ENCODE data around the gene SGCA.

Gene SGCA

GRCh38 chr17:50194140-50194933 is 28.5 kb downstream of the SGCA start:
- DNase-seq (ENCODE audit: low spot score in 2 of 2) = no peak
- Mint-ChIP-seq H3K27me3 (peaks cover 38% of the 10 kb centered on the region), H3K27ac (ENCODE audit: low read depth) (no peak overlapping the region)

GRCh38 chr17:50194934-50195865 is 29.4 kb downstream of the SGCA start:
- no peak for DNase-seq (ENCODE audit: low spot score in 2 of 2)
- H3K4me3 Mint-ChIP-seq = no peak overlapping the region
- no peak for ATAC-seq (replicated peaks; ENCODE audit: extremely low read depth, poor library complexity, severe bottlenecking)
- peaks cover 3% of the 10 kb centered on the region for H3K36me3 Mint-ChIP-seq (ENCODE audit: insufficient read depth)
- no peaks in the 10 kb centered on the region for H3K9me3 Mint-ChIP-seq
- H3K4me1 Mint-ChIP-seq = peaks cover 3% of the 10 kb centered on the region
- peaks cover 31% of the 10 kb centered on the region for H3K27me3 Mint-ChIP-seq
- peak overlapping the region; percentile 9 for H3K27ac Mint-ChIP-seq (ENCODE audit: low read depth)

More at GRCh38 chr17:50194140-50194933, 28.5 kb downstream of the SGCA start:
- no peaks in the 10 kb centered on the region for H3K4me1 Mint-ChIP-seq
- H3K4me3 Mint-ChIP-seq = no peak overlapping the region
- H3K9me3 Mint-ChIP-seq = no peaks in the 10 kb centered on the region
- no peak for ATAC-seq (replicated peaks; ENCODE audit: extremely low read depth, poor library complexity, severe bottlenecking)
- peaks cover 3% of the 10 kb centered on the region for H3K36me3 Mint-ChIP-seq (ENCODE audit: insufficient read depth)

DNA sequence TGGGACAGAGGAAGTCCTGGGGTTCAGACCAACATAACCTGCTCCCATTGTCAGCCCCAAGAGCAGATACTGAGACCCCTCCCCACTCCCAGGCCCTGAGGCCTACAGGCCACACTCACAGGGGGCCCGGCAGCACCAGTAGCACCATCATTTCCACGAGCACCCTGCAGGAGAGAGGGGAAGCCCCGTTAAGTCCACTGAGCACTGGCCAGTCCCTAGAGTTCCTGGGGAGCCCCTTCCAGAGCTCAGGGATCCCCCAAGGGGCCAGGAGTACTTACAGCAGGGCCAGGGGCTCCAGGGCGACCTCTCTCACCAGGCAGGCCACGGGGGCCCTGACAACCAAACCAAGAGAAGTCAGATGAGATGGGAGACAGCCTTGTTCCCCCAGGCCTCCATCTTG is 30.2 kb downstream of the SGCA start:
- no peak overlapping the region for H3K4me3 Mint-ChIP-seq
- H3K4me1 Mint-ChIP-seq = peaks cover 11% of the 10 kb centered on the region
- no peak for ATAC-seq (replicated peaks; ENCODE audit: extremely low read depth, poor library complexity, severe bottlenecking)
- no peak for DNase-seq (ENCODE audit: low spot score in 2 of 2)
- peaks cover 3% of the 10 kb centered on the region for H3K36me3 Mint-ChIP-seq (ENCODE audit: insufficient read depth)
- H3K27ac Mint-ChIP-seq (ENCODE audit: low read depth) = peak overlapping the region; percentile 9
- H3K9me3 Mint-ChIP-seq = no peaks in the 10 kb centered on the region
- peaks cover 37% of the 10 kb centered on the region for H3K27me3 Mint-ChIP-seq

GRCh38 chr17:50196826-50197225 is 31.0 kb downstream of the SGCA start:
- peaks cover 45% of the 10 kb centered on the region for H3K27me3 Mint-ChIP-seq

GRCh38 chr17:50198026-50198669 is 32.3 kb downstream of the SGCA start:
- DNase-seq (ENCODE audit: low spot score in 2 of 2) = peak; percentile 28 to 42
- ATAC-seq (replicated peaks; ENCODE audit: extremely low read depth, poor library complexity, severe bottlenecking) = no peak
- Mint-ChIP-seq H3K4me1 (peaks cover 16% of the 10 kb centered on the region), H3K27ac (ENCODE audit: low read depth) (peak overlapping the region; percentile 32), H3K9me3 (no peaks in the 10 kb centered on the region), H3K27me3 (peaks cover 58% of the 10 kb centered on the region), H3K36me3 (ENCODE audit: insufficient read depth) (peaks cover 4% of the 10 kb centered on the region), H3K4me3 (no peak overlapping the region)

More at GRCh38 chr17:50196826-50197225, 31.0 kb downstream of the SGCA start:
- no peak overlapping the region for H3K27ac Mint-ChIP-seq (ENCODE audit: low read depth)
- no peaks in the 10 kb centered on the region for H3K9me3 Mint-ChIP-seq
- H3K4me1 Mint-ChIP-seq = peaks cover 16% of the 10 kb centered on the region
- H3K36me3 Mint-ChIP-seq (ENCODE audit: insufficient read depth) = peaks cover 4% of the 10 kb centered on the region
- no peak for ATAC-seq (replicated peaks; ENCODE audit: extremely low read depth, poor library complexity, severe bottlenecking)
- H3K4me3 Mint-ChIP-seq = no peak overlapping the region
- DNase-seq (ENCODE audit: low spot score in 2 of 2) = no peak

- DNase-seq (ENCODE audit: low spot score in 2 of 2) (no peak), ATAC-seq (replicated peaks; ENCODE audit: extremely low read depth, poor library complexity, severe bottlenecking) (no peak)
- peaks cover 61% of the 10 kb centered on the region for H3K27me3 Mint-ChIP-seq
- no peak overlapping the region for H3K27ac Mint-ChIP-seq (ENCODE audit: low read depth)
- peak overlapping the region; percentile 76 for H3K4me3 Mint-ChIP-seq
- H3K4me1 Mint-ChIP-seq = peaks cover 16% of the 10 kb centered on the region
- peaks cover 4% of the 10 kb centered on the region for H3K36me3 Mint-ChIP-seq (ENCODE audit: insufficient read depth)
- H3K9me3 Mint-ChIP-seq = no peaks in the 10 kb centered on the region
These were observed 33.5 kb downstream of the SGCA start for GRCh38 chr17:50199211-50199802.

- peak; percentile 84 for ATAC-seq (replicated peaks; ENCODE audit: extremely low read depth, poor library complexity, severe bottlenecking)
- H3K27ac Mint-ChIP-seq (ENCODE audit: low read depth) = peak overlapping the region; percentile 76
- H3K27me3 Mint-ChIP-seq = peaks cover 66% of the 10 kb centered on the region
- H3K4me3 Mint-ChIP-seq = peak overlapping the region; percentile 76
- peaks cover 16% of the 10 kb centered on the region for H3K4me1 Mint-ChIP-seq
- H3K36me3 Mint-ChIP-seq (ENCODE audit: insufficient read depth) = peaks cover 4% of the 10 kb centered on the region
- peak; percentile 52 to 74 for DNase-seq (ENCODE audit: low spot score in 2 of 2)
- no peaks in the 10 kb centered on the region for H3K9me3 Mint-ChIP-seq
These were observed 34.1 kb downstream of the SGCA start for GRCh38 chr17:50199803-50200456.

- peaks cover 4% of the 10 kb centered on the region for H3K36me3 Mint-ChIP-seq (ENCODE audit: insufficient read depth)
These were observed 34.9 kb downstream of the SGCA start for GRCh38 chr17:50200457-50201275.

GRCh38 chr17:50201276-50201854 is 35.6 kb downstream of the SGCA start, which contains the start of gene COL1A1:
COL1A1 (minus strand) TSS chr17:50201631; CDS start chr17:50201513, 118 bp downstream.
- Mint-ChIP-seq H3K9me3 (no peaks in the 10 kb centered on the region), H3K27ac (ENCODE audit: low read depth) (peak within 1 kb of the TSS; percentile 76), H3K27me3 (peaks cover 81% of the 10 kb centered on the region), H3K4me1 (peaks cover 16% of the 10 kb centered on the region), H3K36me3 (ENCODE audit: insufficient read depth) (peaks cover 4% of the 10 kb centered on the region), H3K4me3 (peak within 1 kb of the TSS; percentile 76)
- DNase-seq (ENCODE audit: low spot score in 2 of 2) = no peak
- ATAC-seq (replicated peaks; ENCODE audit: extremely low read depth, poor library complexity, severe bottlenecking) = no peak

More at GRCh38 chr17:50200457-50201275, 34.9 kb downstream of the SGCA start:
- Mint-ChIP-seq H3K27ac (ENCODE audit: low read depth) (peak overlapping the region; percentile 76), H3K27me3 (peaks cover 74% of the 10 kb centered on the region), H3K9me3 (no peaks in the 10 kb centered on the region), H3K4me1 (peaks cover 16% of the 10 kb centered on the region), H3K4me3 (peak overlapping the region; percentile 76)
- ATAC-seq (replicated peaks; ENCODE audit: extremely low read depth, poor library complexity, severe bottlenecking) = peak; percentile 64
- DNase-seq (ENCODE audit: low spot score in 2 of 2) = peak; percentile 71 to 79

DNA sequence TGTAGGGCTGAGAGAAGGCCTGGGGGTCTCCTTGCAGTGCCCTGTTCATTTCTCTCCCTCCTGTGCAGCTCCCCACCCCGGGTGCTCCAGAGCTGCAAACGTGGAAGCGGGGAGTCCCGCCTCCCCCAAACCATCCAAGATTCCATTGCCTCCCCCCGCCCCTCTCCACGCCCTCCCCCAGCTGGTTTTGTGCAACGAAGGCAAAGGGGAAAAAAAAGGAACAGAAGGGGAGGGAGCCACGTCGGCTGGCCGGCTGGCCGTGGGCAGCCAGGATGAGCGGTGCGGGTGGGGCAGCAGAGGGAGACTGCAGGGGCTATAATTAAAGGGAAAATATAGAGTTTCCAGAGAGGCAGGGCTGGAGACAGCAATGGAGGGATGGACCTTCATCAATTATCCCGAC is 37.3 kb downstream of the SGCA start:
- no peak overlapping the region for H3K27ac Mint-ChIP-seq (ENCODE audit: low read depth)
- H3K4me1 Mint-ChIP-seq = peaks cover 16% of the 10 kb centered on the region
- ATAC-seq (replicated peaks; ENCODE audit: extremely low read depth, poor library complexity, severe bottlenecking) = no peak
- H3K36me3 Mint-ChIP-seq (ENCODE audit: insufficient read depth) = peaks cover 4% of the 10 kb centered on the region
- no peaks in the 10 kb centered on the region for H3K9me3 Mint-ChIP-seq
- DNase-seq (ENCODE audit: low spot score in 2 of 2) = no peak
- H3K27me3 Mint-ChIP-seq = peaks cover 83% of the 10 kb centered on the region
- H3K4me3 Mint-ChIP-seq = no peak overlapping the region
